Kidney epithelial cell (primary cell): ENCODE measurements around the gene PXDN. TPM values are rescaled to one million over a fixed set of nuclear protein-coding genes. Genes with fewer than 3 reads are reported as not detected.

ENCODE experiments used
- DNase-seq: peaks from one replicate; pipeline ENCODE4 v3.0.0-alpha.2; 2010; ENCODE audit warnings: low read depth
- H3K27me3 ChIP-seq: 2 replicates; pipeline ENCODE4 v1.6.0; 2011; ENCODE audit warnings: low read length; ENCODE audit not compliant: control insufficient read depth, insufficient read depth
- H3K36me3 ChIP-seq: 2 replicates; pipeline ENCODE4 v1.5.1; 2011; ENCODE audit warnings: low read length; ENCODE audit not compliant: control insufficient read depth, insufficient read depth
- H3K4me3 ChIP-seq: 2 replicates; pipeline ENCODE4 v1.5.1; 2011; ENCODE audit warnings: low read depth, mild to moderate bottlenecking, control low read depth, low read length
- total RNA-seq: library from RNA; depleted of rRNA; stranded (reverse); fragments of >200 nt; gene quantifications from 2 replicates; pipeline ENCODE4 v1.2.3, GENCODE V29; 2015
- TF ChIP-seq, protein P1 (sequence below): IDR thresholded peaks from 2 replicates; pipeline ENCODE4 v1.5.1; 2011; ENCODE audit warnings: mild to moderate bottlenecking, moderate library complexity, low read length, control low read depth, inconsistent platforms; ENCODE audit not compliant: insufficient read depth, poor library complexity, severe bottlenecking

PXDN gene
- total RNA-seq, 1 donor from 2014 or later = 287 TPM

DNA sequence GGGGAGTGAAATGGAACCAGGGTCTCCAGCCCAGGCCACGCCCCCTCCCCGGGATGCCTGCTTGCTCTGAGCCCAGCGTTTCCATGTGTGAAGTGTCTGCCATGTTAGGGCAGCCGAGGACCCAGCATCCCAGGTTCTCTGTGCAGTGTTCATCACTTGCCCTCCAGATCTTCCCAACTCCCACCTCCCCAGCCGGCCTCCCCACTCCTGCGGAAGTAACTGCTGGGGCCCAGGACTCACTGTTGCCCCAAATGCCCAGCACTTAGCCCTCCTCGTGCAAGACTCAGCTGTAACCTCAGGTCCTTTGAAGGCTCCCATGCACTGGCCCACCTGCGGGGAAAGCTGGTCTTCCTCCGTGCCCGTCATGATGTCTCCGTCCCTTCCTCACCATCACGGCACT is 9.7 kb upstream of the PXDN start:
- TF ChIP-seq, protein P1, sequence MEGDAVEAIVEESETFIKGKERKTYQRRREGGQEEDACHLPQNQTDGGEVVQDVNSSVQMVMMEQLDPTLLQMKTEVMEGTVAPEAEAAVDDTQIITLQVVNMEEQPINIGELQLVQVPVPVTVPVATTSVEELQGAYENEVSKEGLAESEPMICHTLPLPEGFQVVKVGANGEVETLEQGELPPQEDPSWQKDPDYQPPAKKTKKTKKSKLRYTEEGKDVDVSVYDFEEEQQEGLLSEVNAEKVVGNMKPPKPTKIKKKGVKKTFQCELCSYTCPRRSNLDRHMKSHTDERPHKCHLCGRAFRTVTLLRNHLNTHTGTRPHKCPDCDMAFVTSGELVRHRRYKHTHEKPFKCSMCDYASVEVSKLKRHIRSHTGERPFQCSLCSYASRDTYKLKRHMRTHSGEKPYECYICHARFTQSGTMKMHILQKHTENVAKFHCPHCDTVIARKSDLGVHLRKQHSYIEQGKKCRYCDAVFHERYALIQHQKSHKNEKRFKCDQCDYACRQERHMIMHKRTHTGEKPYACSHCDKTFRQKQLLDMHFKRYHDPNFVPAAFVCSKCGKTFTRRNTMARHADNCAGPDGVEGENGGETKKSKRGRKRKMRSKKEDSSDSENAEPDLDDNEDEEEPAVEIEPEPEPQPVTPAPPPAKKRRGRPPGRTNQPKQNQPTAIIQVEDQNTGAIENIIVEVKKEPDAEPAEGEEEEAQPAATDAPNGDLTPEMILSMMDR = no peak
- DNase-seq = no peak
- no peak overlapping the region for H3K4me3 ChIP-seq
- no peaks in the 10 kb centered on the region for H3K36me3 ChIP-seq
- peaks cover 2% of the 10 kb centered on the region for H3K27me3 ChIP-seq

DNA sequence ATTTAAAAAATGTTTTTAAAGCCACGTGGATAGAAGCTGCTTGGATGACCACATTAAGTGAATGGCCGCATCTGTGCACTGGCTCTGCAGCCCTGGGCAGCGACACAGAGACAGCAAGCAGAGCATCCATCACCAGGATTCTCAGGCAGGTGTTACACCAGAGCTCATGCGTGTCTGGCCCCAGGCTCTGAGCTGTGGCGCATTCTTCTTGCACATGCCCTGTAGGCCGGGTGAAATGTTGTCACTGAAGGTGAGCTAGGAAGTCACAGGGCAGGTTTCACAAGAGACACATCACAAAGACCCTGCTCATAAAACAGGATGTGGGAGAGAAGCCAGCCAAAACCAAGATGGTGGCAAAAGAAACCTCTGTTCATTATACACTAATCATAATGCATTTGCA is 8.4 kb upstream of the PXDN start:
- Histone ChIP-seq H3K36me3 (no peaks in the 10 kb centered on the region), H3K27me3 (peaks cover 2% of the 10 kb centered on the region), H3K4me3 (no peak overlapping the region)
- DNase-seq = no peak
- TF ChIP-seq, protein P1 = no peak

DNA sequence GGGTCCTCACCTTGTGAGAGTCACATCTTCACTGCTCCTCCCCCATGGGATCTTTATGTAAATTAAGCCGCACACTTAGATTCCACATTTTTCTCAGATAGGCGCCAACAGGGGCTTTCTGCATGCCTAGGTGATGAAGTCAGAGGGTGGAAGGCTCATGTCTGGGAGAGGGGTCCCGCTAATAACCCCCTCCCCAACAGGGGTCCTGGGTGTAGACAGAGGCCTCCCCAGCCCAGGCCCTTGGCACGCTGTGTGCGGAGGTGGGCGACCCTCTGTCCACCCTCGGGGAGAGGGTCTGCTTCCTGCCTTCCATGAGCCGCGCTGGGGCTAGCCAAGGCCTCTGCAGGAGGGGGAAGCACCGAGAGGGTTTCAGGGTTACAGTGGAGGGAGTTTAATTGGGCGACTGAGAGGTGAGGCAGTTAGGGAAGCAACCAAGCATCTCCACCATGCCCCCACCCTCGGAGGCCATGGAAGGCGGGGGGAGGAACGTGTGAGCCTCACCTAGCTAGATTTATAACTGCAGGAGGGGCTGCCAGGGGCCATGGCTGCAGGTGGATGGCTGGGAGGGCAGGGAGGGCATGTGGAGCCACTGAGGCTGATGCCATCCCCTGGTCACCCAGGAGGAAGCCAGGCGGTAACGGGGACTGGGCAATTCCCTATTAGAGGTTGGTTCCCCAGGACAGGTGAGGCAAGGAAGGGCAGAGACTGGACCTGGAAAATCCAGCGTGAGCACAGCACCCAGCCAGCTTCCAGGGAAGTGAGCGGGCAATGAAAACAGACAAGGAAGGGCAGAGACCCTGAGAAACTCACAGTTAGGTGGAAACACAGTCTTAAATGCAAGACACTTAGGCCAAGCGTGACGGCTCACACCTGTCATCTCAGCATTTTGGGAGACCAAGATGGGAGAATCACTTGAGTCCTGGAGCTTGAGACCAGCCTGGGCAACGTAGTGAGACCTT is 7.7 kb upstream of the PXDN start:
- peaks cover 2% of the 10 kb centered on the region for H3K27me3 ChIP-seq
- H3K36me3 ChIP-seq = no peaks in the 10 kb centered on the region
- TF ChIP-seq, protein P1 = no peak
- no peak overlapping the region for H3K4me3 ChIP-seq
- no peak for DNase-seq

DNA sequence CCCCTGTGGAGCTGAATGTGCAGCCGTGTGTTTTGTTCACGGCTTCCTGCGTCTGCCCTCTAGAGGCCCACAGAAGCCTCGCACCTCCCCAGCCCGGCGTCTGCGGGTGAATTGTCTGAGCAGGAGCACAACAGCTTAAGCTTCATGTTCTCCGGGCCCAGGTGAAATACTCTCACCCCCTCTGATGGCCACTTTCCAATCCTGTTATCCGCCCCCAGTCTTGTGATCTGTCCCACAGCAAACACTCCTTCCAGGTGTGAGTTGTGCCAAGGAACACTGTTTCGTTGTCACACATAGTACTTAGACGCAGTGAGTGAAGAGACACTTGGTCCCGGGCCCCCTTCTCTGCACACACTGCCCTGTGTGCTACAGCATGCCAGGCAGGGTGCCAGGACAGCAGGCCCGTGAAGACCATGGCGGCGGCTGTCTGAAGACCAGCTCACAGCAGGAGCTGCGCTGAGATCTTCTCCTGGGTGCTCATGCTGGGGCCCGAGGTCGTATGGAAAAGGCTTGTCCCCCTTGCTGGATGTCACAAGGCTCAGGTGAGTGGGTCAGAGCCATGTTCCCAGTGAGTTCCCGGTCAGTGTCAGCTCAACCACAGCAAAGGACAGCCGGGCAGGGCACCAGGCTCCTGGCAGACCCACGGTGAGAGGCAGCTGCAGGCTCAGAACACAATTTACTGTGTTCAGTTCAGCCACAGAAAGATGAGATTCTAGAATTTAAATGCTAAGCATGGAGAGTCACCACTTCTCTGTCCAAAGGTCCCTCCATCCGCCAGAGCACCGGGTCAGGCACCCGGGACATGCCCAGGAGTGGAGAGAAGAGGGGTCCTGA is 6.8 kb upstream of the PXDN start:
- DNase-seq = no peak
- Histone ChIP-seq H3K4me3 (no peak overlapping the region), H3K36me3 (no peaks in the 10 kb centered on the region), H3K27me3 (peaks cover 2% of the 10 kb centered on the region)
- TF ChIP-seq, protein P1 = peak; percentile 92

DNA sequence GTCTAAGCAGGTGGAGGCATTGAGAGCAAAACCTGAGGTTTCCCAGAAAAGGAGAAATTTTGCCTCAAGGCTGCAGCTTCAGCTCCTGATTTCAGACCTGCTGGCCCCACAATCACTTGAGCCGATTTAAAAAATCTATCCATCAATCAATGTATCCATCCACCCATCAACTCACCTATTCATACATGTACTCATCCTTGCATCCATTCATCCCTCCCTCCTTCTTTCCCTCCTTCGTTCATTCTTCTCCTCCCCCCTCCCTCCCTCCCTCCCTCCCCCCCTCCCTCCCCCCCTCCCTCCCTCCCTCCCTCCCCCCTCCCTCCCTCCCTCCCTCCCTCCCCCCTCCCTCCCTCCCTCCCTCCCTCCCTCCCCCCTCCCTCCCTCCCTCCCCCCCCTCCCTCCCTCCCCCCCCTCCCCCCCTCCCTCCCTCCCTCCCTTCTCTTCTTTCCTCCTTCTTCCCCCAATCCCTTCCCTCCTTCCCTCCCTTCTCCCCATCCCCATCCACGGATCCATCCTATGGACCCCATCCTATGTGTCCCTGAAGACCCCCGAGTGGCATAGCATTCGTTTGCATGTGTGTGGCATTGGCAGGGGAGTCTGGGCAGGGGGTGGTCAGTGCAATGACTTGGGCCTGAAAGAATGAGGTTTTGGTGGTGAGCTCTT is 6.1 kb upstream of the PXDN start:
- peaks cover 2% of the 10 kb centered on the region for H3K27me3 ChIP-seq
- no peak for DNase-seq
- H3K4me3 ChIP-seq = no peak overlapping the region
- TF ChIP-seq, protein P1 = no peak
- H3K36me3 ChIP-seq = no peaks in the 10 kb centered on the region
